Midbrain (tissue), 1 donor: ENCODE results near the gene ANKRD36B.
"Not testable (repeated sequence)": the region's sequence is repeated elsewhere in the genome, so short reads cannot be mapped to it uniquely, and the experiment has no call there.

ENCODE experiments used
- DNase-seq: peaks from one replicate; lab custom pipeline; 2025; lab: John Stamatoyannopoulos, UW

ANKRD36B gene

DNA sequence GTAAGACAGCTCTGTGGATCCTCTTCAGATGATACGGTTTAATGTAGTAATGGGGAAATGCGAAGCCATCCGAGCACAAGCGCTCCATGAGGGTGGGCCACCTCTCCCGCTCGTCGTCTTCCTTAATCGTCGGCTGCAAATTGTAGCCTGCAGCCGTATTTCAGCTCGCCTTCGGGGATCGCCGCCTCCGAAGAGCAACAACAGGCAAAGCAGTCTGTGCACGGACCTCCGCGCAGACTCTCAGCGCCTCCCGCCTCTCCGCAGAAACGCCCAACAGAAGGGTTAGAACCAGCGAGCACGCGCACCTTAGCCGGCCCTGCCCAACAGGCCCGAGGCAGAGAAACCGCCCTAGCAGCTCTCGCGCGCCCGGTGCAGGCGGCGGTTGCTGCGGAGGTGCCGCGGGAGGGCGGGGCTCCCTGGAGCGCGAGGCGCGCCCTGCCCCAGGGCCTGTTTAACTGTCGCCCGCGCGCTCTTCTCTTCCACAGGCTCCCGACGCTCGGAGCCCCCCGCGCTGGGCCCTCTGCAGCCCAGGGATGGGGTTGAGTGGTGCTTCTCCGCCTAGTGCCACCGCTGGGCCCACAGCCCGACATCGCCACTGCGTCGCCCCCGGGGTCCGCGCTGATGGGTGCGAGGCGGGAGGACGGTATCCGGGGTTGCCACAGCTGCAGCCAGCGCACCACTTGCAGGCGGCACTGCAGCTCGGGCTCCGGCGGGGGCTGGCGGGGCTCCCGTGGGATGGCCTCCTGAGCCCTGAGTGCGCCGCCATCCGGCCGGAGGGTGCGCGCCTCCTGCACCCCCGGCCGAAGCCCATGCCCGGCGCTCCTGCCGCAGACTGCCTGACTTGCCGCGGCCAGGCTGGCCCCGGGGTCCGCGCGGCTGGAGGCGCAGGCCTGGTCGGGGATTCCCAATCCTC is at the start of gene ANKRD36B:
Gene ANKRD36B, minus strand, starts transcription at position 280 of the 913 bp plus-strand sequence. Its CDS starts 192 bp downstream, at position 88.
- not testable (repeated sequence) for DNase-seq

DNA sequence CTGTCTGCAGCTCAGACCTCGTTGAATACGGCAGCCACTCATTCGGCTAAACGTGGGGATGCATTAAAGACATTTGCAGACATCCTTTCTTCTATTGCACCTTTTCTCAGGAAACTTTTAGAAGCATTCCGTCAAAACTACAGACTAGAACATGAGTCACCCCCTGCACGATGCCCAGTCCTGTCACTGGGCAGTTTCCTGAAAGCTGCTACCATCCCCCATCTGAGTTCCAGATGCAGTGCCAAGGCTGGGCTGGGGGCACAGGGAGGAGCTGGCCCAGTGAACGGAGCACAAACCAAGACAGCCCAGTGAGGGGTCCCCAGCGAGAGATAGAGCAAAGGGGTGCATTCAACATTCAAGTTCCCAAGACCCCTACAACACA is 36.4 kb upstream of the ANKRD36B start:
- not testable (repeated sequence) for DNase-seq

DNA sequence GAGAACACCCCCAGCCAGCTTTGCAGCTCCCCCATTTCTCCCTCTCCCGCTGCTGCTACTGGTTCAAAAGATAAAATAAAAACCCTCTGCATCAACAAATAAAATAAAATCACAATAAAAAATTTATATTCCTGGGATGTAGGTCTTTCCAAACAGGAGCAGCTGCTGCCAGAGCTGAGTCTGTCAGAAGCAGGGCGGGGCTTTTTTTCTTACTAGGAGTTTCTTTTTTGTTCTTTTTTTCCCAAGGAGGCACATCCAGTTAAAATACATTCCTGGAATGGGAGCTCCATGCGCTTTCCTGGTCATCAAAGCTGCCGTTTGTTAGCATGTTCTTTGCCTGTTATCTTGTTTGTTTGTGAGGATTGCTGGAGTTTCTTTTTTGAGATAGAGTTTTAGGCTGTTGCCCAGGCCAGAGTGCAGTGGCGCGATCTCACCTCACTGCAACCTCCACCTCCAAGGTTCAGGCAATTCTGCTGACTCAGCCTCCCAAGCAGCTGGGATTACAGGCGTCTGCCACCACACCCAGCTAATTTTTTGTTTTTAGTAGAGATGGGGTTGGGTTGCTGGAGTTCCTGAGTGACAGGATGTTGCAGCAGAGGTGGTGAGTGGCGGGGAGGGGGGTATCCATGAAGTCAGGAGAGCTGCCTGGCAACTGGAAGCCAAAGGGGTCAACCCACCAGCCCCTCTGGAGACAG is 35.8 kb upstream of the ANKRD36B start:
- not testable (repeated sequence) for DNase-seq

DNA sequence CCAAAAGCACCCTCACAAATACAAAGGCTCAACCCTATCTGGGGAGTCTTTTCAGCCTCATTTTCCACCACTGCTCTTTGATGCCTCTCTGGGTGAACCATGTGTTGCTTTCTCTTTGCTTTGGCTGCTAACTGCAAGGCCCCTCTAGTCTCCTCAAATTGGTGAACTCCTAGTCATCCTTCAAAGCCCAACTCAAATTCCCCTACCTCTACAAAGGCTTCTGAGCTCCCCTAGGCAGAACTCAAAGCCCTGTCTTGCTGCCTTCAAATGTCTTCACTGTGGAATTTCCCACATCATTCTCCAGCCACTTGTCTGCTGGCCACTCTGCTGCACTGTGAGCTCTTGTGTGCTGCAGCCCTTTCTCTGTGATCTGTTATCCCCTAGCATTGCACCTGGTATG is 33.3 kb upstream of the ANKRD36B start:
- not testable (repeated sequence) for DNase-seq

DNA sequence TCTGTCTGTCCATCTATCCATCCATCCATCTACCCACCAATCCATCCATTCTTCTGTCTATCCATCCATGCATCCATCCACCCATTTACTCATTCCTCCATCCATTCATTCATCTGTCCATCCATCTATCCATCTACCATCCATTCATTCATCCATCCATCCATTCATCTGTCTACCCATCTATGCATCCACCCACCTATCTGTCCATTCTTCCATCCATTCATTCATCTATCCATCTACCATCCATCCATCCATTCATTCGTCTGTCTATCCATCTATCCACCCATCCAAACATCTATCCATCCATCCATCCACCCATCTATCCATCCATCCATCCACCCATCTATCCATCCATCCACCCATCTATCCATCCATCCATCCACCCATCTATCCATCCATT is 30.8 kb upstream of the ANKRD36B start:
- not testable (repeated sequence) for DNase-seq

DNA sequence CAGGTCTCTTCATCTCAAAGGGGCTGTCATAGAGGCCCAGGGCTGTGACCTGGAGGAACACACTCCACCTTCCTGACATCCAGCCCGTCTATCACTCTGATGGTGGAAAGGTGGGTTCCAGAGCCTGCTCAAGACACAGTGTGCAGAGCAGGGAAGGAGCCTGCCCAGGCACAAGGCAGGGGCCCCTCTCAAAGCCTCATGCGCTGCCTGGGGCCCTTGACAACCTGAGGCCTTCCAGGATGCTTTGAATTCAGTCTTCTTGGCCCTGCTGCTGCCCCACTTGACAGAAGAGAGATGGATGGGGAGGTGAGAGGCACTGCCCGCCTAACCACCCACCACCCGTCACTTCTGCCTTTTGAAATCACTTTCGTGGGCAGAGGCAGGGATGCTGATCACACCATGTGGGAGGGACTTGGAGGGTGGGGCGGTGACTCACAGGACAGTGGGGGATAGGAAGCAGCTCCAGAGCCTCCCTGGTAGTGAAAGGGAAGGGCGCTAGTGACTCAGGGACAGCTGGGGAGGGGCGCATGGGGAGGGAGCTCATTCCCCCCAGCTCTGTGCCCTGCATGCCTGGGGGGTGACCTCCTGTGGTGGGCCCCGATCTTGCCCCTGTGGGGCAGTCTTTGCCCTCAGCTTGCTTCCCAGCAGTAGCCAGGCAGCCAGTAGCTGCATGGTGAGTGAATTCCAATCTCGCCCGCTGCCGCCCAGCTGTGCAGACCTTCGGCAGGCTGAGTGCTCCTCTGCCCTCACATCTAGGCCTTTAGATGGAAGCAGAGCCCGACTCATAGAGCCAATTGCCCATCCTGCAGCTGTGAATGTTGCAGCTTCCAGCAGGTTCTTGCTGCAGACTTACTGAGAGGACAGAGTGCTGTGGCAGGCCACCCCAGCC is 29.5 kb upstream of the ANKRD36B start:
- not testable (repeated sequence) for DNase-seq

DNA sequence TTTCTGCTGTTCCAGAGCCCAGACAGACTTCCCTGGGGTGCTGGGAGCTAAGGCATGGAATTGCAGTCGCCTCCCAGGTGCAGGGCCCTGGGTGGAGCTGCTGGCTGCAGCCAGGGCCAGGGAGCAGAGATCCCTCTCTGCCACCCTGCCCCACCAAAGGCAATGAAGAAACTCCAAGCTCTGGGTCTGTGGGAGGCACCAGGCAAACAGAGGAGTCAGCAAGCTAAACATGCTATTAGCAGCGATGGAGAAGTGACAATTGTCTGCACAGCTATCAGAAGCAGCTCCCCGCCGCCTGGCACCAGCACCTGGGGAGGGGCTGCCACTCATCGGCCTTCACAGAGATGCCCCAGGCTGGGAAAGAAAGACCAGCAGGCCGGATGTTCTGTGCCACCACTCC is 28.2 kb upstream of the ANKRD36B start:
- DNase-seq: no peak

DNA sequence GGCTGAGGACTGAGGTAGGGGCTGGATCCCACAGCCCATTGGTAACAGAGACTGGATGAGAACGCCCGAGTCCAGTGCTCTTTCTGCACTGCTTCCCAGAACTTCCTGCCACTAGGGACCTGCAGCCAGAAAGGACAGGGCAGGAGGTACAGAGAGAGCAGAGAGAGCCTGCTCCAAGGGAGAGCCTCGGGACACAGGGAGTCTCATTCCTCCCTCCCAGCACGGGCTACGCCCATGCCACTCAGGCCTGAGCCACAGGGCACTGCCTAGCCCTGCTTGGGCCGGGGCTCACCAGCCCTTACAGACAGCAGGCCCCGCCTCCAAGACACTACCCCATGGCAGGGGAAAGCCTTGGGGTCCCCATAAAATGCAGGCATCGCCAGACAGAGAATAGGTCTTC is 26.1 kb upstream of the ANKRD36B start:
- not testable (repeated sequence) for DNase-seq

DNA sequence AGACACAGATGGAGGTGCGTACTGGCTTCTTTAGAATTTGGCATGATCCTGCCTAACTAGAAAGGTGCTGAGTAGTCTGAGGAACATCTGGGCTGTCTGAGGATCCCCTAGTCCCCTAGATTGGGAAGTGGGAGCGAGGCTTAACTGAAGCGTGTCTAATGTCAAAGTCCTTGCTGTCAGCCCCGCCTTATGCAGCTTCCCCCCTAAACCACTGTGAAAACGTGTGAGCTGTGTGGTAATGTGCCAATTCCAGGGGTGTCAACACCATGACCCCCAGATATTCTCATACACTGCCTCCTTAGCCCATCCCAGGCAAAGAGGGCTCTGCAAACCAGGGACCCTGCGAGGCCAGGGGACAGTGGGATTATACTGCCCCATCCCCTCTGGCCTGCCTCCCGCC is 22.2 kb upstream of the ANKRD36B start:
- DNase-seq: not testable (repeated sequence)

DNA sequence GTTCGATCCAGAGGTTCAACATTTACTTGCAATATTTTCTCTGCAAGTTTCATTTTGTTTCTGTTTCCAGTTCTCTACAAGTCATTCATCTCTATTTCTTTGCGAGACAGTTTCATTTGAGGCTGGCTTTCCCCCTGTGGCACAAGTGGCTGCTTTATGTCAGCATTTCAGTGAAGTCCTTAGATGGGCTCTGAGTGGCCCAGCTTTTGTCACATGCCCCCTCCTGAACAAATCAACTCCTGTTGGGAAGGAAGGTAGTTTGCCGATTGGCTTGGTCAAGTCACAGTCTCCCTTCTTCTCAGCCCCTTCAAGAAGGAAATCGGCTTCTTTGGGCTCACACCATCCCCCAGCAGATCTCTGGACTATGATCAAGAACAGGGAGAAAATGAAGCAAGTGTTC is 19.1 kb upstream of the ANKRD36B start:
- DNase-seq: not testable (repeated sequence)

DNA sequence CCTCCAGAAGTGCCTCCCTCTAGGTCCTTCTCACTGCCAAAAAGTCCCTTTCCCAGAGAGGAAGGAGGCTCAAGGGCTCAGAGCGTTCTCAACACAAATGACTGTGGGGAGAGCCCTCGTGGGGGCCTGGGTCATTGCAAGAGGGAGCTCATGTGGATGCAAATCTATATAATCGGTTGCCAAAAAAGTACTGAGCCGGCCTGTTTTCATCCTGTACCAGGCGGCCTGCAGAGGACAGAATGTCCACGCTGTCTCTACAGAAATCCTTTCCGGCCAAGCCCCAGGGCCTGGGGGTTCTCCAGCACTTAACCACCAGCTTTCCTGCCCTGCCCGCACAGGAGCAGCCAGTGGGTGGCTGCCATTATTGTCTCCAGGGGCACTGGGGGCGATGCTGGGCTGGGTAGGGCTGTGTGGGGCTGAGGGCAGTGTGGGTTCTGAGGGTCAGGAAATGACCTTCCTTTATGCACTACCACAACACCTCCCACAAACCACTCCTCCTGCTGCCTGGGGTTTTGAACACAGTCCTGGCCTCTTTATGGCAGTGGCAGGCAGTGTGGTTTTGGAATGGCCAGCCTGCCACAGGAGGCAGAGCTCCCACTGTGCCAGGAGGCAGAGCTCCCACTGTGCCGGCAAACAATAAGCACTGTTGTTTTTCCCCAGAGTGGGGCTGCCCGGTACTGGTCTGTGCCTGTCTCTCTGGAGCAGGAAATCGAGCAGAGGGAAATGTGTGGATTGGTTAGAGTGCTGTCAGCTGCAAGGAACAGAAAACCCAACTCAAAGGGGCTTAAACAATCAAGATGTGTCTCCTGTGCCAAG is 16.1 kb upstream of the ANKRD36B start:
- DNase-seq: not testable (repeated sequence)

DNA sequence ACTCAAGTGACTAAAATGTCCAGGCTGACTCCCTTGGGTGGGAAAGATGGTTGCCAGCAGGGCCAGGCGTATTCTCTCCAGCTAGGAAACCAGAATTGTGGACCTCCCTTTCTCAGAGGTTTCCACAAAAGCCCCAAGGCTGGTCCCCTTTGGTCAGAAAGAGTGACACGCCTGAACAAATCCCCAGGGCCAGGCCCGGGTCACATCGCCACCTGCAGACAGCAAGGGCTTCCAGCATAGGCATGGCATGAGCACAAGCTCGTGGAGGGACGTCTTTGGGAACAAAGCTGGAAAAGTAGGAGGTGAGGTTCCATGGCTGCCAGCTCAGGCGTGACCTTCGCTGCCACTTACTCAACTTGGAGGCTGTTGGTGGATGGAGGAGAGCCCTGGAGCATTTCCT is 15.4 kb upstream of the ANKRD36B start:
- not testable (repeated sequence) for DNase-seq

DNA sequence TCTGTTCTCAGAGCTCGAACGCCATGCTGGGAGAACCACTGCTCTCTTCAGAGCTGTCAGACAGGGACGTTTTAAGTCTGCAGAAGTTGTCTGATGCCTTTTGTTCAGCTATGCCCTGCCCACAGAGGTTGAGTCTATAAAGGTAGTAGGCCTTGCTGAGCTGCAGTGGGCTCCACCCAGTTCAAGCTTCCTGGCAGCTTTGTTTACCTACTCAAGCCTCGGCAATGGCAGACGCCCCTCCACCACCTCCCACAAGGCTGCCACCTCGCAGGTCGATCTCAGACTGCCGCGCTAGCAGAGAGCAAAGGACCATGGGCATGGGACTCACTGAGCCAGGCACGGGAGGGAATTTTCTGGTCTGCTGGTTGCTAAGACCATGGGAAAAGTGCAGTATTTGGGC is 11.9 kb upstream of the ANKRD36B start:
- DNase-seq: not testable (repeated sequence)

DNA sequence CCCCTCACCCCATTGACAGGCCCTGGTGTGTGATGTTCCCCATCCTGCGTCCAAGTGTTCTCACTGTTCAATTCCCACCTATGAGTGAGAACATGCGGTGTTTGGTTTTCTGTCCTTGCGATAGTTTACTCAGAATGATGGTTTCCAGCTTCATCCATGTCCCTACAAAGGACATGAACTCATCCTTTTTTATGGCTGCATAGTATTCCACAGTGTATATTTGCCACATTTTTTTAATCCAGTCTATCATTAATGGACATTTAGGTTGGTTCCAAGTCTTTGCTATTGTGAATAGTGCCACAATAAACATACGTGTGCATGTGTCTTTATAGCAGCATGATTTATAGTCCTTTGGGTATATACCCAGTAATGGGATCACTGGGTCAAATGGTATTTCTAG is 6.5 kb upstream of the ANKRD36B start:
- DNase-seq: not testable (repeated sequence)

DNA sequence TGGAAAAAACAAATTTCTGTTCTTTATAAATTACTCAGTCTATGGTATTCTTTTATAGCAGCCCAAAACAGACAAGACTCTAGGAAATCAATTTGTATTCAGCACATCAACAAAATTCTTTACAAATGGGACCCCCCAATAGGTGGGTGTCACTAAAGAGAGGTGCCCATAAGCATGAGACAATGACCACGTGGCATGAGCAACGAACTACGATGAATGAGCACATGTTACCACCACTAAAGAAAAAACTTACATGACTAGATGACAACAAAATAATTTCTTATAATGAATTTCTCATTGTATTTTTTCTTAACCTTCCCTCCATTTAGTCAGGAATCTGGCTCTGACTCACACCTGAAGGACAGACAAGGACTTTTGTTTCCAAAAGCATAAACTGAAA is 3.8 kb upstream of the ANKRD36B start:
- not testable (repeated sequence) for DNase-seq

DNA sequence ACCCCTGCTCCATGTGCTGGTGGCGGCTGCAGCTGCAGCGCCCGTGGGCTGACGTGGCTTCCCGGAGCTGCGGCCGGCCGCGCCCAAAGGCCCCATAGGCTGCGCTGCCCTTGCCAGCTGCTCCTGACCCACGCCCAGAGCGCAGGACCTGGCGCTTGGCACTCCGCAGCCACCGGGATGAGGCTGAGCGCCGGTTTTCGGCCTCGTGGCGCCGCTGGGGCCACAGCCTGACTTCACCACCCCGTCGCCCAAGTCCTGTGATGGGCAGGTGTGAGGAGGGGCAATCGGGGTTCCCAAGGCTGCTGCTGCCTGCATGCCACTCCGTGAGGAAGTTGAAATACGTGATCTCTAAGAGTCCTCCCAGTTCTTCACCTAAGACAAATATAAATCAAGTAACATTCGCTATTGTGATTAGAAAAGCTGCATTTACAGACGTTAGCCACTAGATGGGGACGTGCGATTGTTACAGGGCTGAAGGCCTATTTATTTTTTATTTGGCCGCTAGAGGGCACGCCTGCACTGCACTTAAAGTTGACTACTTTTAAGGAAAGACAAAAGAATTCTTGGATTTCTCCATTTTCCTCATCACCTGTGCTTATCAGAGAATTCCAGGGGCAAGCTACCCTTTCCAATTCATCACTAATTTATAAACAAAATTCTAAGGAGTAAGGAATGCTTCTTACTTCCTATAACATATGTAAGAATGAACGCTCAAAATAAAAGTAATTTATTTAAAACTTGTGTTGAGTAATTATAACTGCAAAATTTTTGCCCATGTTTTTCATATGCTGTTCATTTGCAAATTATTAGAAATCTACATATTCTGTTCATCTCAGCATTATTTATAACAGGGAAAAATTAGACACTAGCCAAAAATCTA is 1.1 kb upstream of the ANKRD36B start:
- DNase-seq: not testable (repeated sequence)

DNA sequence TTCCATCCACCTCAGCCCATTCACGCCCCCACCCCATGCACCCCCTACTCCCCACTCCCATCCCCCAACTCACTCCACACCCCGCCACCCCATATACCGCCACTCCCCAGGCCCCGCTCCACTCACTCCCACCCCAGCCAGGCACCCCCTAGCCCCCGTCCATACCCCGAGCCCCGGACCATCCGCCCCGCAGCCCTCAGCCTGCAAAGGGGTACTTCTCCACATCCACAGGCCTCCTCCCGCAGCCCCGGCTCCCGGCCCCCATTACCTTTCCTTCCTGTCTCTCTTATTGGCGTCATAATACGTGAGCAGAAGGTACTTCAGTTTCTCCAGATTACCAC is 450 bp downstream of the ANKRD36B start:
- DNase-seq: not testable (repeated sequence)

DNA sequence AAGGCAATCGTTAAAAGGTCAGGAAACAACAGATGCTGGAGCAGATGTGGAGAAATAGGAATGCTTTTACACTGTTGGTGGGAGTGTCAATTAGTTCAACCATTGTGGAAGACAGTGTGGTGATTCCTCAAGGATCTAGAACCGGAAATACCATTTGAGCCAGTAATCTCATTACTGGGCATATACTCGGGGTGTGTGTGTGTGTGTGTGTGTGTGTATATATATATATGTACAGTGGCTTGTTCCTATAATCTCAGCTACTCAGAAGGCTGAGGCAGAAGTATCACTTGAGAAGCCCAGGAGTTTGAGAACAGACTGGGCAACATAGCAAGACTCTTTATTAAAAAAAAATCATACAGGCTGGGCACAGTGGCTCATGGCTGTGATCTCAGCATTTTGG is 24.0 kb downstream of the ANKRD36B start:
- DNase-seq: not testable (repeated sequence)

DNA sequence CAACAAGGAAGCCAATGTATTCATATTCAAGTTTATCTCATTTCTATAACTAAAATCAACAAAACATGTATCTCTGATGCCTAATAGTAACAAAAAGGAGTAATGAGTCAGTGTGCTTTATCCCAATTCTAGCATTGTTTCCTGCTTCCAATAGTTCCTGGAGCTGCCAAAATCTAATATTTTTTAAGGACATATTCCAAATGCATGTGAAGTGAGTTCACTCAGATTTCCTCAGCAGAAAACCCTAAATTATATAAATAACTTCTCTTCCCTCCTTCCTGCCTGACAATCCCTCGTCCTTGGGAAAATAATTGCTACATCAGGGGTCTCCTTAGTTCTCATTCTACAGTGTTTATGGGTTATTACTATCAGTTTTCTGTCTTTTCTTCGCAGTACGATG is 37.3 kb downstream of the ANKRD36B start:
- DNase-seq: not testable (repeated sequence)

DNA sequence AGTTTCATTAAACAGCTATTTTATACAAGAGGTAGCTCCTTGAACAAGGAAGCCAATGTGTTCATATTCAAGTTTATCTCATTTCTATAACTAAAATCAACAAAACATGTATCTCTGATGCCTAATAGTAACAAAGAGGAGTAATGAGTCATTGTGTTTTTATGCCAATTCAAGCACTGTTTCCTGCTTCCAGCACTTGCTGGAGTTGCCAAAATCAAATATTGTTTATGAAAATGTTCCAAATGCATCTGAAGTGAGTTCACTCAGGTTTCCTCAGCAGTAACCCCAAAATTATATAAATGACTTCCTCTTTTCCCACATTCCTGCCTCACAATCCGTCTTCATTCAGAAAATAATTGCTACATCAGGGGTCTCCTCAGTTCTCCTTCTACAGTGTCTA is 39.2 kb downstream of the ANKRD36B start:
- DNase-seq: not testable (repeated sequence)
